ENCODE results near the gene CDSN. TPM values are rescaled to one million over a fixed set of nuclear protein-coding genes. Genes with fewer than 3 reads are reported as not detected.

The CDSN gene
- total and polyA plus RNA-seq, 2 donors from 2014 or later: 0.13 TPM; not detected in 1

GRCh38 chr6:31142361-31142761 is 22.1 kb upstream of the CDSN start:
- peaks cover 0 to 6% (median 3%) of the 10 kb centered on the region in 3 donors for H3K4me1 ChIP-seq (ENCODE audit: control insufficient read depth in 2 of 3, insufficient read depth in 2 of 3, low read depth in 1 of 3, low read length in 3 of 3)
- DNase-seq (no peak), FAIRE-seq (no peak)
- intact Hi-C loops (cut with DNase I): no loop called here
- H3K36me3 ChIP-seq (ENCODE audit: control insufficient read depth in 2 of 3, insufficient read depth in 3 of 3, low read length in 3 of 3): peaks cover 0 to 3% (median 2%) of the 10 kb centered on the region in 3 donors
- H3K4me3 ChIP-seq (ENCODE audit: low read length in 3 of 3): no peak overlapping the region
- peak overlapping the region in 1 of 2 donors; percentile 23 for H3K27ac ChIP-seq (ENCODE audit: low read depth in 2 of 2, low read length in 2 of 2)
- H3K9ac ChIP-seq (ENCODE audit: low read length in 3 of 3): no peak overlapping the region
- no peaks in the 10 kb centered on the region for H3K27me3 ChIP-seq (ENCODE audit: control insufficient read depth, insufficient read depth, low read length)
- no peaks in the 10 kb centered on the region for H3K9me3 ChIP-seq (ENCODE audit: control insufficient read depth in 2 of 3, insufficient read depth in 1 of 3, low read length in 3 of 3)
- TF ChIP-seq CTCF (IDR thresholded peaks at IDR 0.05; ENCODE audit: borderline replicate concordance, extremely low read depth, insufficient read depth): no peak

DNA sequence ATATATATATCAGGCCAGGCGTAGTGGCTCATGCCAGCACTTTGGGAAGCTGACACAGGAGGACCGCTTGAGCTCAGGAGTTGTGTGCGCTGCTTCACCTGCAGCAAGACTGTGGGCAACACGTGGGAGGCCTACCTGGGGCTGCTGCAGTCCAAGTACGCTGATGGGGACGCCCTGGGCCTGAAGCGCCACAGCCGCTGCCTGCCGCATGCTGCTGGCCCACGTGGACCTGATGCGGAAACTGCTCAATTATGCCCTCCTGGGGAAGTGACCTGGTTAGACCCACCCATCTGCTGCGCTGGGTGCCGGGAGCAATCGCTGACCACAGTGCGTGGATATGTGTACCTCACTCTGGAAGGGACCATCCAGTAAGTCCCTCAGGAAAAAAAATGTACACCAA is 20.4 kb upstream of the CDSN start:
- Histone ChIP-seq H3K9ac (ENCODE audit: low read length in 3 of 3) (no peak overlapping the region), H3K27ac (ENCODE audit: low read depth in 2 of 2, low read length in 2 of 2) (no peak overlapping the region), H3K9me3 (ENCODE audit: control insufficient read depth in 2 of 3, insufficient read depth in 1 of 3, low read length in 3 of 3) (no peaks in the 10 kb centered on the region), H3K4me1 (ENCODE audit: control insufficient read depth in 2 of 3, insufficient read depth in 2 of 3, low read depth in 1 of 3, low read length in 3 of 3) (peaks cover 0 to 6% (median 3%) of the 10 kb centered on the region in 3 donors), H3K27me3 (ENCODE audit: control insufficient read depth, insufficient read depth, low read length) (no peaks in the 10 kb centered on the region), H3K36me3 (ENCODE audit: control insufficient read depth in 2 of 3, insufficient read depth in 3 of 3, low read length in 3 of 3) (peaks cover 0 to 3% (median 2%) of the 10 kb centered on the region in 3 donors), H3K4me3 (ENCODE audit: low read length in 3 of 3) (no peak overlapping the region)
- intact Hi-C loops (cut with DNase I): no loop called here
- no peak for DNase-seq
- FAIRE-seq: no peak
- TF ChIP-seq CTCF (IDR thresholded peaks at IDR 0.05; ENCODE audit: borderline replicate concordance, extremely low read depth, insufficient read depth): no peak

DNA sequence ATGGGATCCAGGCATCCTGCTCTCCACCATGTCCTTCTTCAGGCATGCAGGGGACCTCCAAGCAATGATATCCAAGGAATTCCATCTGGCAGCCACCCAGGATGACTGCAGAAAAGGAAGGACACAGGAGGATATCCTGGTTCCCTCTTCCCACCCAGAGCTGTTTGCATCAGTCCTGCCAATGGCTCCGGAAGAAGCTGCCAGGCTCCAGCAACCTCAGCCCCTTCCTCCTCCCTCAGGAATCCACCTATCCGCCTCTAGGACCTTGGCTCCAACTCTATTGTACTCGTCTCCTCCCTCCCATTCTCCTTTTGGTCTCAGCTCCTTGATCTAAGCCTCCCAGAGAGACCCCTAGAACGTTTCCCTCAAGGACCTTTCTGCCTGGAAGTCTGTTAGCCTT is 19.4 kb upstream of the CDSN start:
- no peak for TF ChIP-seq CTCF (IDR thresholded peaks at IDR 0.05; ENCODE audit: borderline replicate concordance, extremely low read depth, insufficient read depth)
- peak in 2 of 5 donors; percentile 24 to 51 for DNase-seq
- Histone ChIP-seq H3K9me3 (ENCODE audit: control insufficient read depth in 2 of 3, insufficient read depth in 1 of 3, low read length in 3 of 3) (no peaks in the 10 kb centered on the region), H3K4me3 (ENCODE audit: low read length in 3 of 3) (no peak overlapping the region), H3K27ac (ENCODE audit: low read depth in 2 of 2, low read length in 2 of 2) (no peak overlapping the region), H3K4me1 (ENCODE audit: control insufficient read depth in 2 of 3, insufficient read depth in 2 of 3, low read depth in 1 of 3, low read length in 3 of 3) (peaks cover 0 to 6% (median 3%) of the 10 kb centered on the region in 3 donors), H3K9ac (ENCODE audit: low read length in 3 of 3) (no peak overlapping the region), H3K36me3 (ENCODE audit: control insufficient read depth in 2 of 3, insufficient read depth in 3 of 3, low read length in 3 of 3) (peaks cover 0 to 3% (median 2%) of the 10 kb centered on the region in 3 donors), H3K27me3 (ENCODE audit: control insufficient read depth, insufficient read depth, low read length) (no peaks in the 10 kb centered on the region)
- FAIRE-seq: no peak
- intact Hi-C loops (cut with DNase I): loop anchor here (5.0 kb wide), 1 partner anchor 53 kb away; no protein-coding TSS in a partner anchor

DNA sequence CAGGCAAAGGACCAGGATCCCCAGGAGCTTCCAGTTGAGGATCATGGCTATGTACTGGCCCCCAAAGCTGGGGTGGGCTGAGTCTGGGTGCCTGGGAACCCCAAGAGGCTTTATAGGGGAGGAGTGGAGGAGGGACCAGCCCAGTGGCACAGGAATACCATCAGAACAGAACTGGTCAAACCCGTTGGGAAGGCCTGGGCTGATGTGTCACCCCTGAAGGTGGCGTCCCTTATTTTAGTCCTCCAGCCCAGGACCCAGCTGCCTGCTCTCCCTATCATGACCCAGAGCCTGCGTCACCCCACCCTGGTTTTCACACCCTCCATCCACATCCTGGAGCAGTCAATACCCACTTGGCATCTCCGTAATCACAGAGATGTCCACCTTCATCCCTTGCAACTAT is 18.7 kb upstream of the CDSN start, which contains the start of gene PSORS1C2:
PSORS1C2 (minus strand) TSS at position 85 of the 400 bp plus-strand sequence; CDS start at position 45, 40 bp downstream.
- H3K36me3 ChIP-seq (ENCODE audit: control insufficient read depth in 2 of 3, insufficient read depth in 3 of 3, low read length in 3 of 3): peaks cover 0 to 3% (median 2%) of the 10 kb centered on the region in 3 donors
- peaks cover 0 to 6% (median 3%) of the 10 kb centered on the region in 3 donors for H3K4me1 ChIP-seq (ENCODE audit: control insufficient read depth in 2 of 3, insufficient read depth in 2 of 3, low read depth in 1 of 3, low read length in 3 of 3)
- DNase-seq: no peak
- no peaks in the 10 kb centered on the region for H3K9me3 ChIP-seq (ENCODE audit: control insufficient read depth in 2 of 3, insufficient read depth in 1 of 3, low read length in 3 of 3)
- H3K27ac ChIP-seq (ENCODE audit: low read depth in 2 of 2, low read length in 2 of 2): no peak within 1 kb of the TSS
- no peak within 1 kb of the TSS for H3K4me3 ChIP-seq (ENCODE audit: low read length in 3 of 3)
- no peak within 1 kb of the TSS for H3K9ac ChIP-seq (ENCODE audit: low read length in 3 of 3)
- no peak for TF ChIP-seq CTCF (IDR thresholded peaks at IDR 0.05; ENCODE audit: borderline replicate concordance, extremely low read depth, insufficient read depth)
- FAIRE-seq: no peak
- no peaks in the 10 kb centered on the region for H3K27me3 ChIP-seq (ENCODE audit: control insufficient read depth, insufficient read depth, low read length)
- intact Hi-C loops (cut with DNase I): loop anchor here (5.0 kb wide), 1 partner anchor 53 kb away; no protein-coding TSS in a partner anchor

All from kidney (tissue), 14 donors.